Activated CD4-positive, alpha-beta T cell treated with anti-CD3 and anti-CD28 coated beads, Interleukin-2, amount 50 U/mL, for 24 hours (primary cell): ENCODE measurements around the gene ZNF326.
A peak's percentile ranks its signal among the peaks of the same experiment; 100 is the strongest.
"Not testable (repeated sequence)": the region's sequence is repeated elsewhere in the genome, so short reads cannot be mapped to it uniquely, and the experiment has no call there.

ENCODE experiments used
- DNase-seq, 2 donors: peaks; one replicate each; pipeline ENCODE4 v3.0.0-alpha.2; 2020; ENCODE audit warnings: low read depth in 1 of 2, low spot score in 1 of 2

Gene ZNF326

GRCh38 chr1:89965193-89965768, 29.6 kb upstream of the ZNF326 start:
- no peak for DNase-seq

DNA sequence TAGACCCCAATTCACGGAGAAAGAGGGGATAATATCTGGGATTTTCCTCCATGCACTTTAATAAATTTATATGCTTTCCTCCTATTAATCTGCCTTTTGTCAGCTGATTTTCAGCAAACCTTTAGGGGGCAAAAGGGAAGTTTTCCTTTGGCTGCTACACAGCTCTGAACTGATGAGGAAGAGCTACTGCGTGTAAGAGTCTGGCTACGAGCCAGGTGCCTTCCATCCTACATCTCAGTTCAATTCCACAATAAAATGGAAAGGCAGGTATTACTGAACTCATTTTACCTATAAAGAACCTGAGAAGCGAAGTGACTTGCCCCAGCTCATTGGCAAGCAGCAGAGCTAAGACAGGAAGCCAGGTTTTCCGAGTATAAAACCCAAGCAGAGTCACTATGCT, 28.3 kb upstream of the ZNF326 start:
- no peak for DNase-seq

DNA sequence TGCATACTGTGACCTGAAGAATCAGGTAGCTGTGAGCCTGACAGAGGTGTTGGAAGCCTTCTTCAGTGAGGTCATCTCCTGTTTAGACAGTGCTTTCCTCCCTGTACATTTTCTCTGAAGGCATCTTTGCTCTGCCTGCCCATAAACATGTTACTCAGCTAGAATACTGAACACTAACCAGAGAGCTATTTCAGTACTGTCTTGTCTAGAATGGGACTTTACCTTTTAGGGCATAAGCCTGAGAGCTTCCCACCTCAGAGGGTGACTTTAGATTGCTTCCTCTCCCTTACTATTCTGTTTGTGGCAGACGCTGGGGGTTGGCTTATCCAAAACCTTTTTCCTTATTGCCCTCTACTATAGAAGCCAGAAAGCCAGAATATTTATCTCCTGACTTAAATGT, 23.3 kb upstream of the ZNF326 start:
- no peak for DNase-seq

GRCh38 chr1:89972024-89972423, 22.9 kb upstream of the ZNF326 start:
- DNase-seq: no peak

DNA sequence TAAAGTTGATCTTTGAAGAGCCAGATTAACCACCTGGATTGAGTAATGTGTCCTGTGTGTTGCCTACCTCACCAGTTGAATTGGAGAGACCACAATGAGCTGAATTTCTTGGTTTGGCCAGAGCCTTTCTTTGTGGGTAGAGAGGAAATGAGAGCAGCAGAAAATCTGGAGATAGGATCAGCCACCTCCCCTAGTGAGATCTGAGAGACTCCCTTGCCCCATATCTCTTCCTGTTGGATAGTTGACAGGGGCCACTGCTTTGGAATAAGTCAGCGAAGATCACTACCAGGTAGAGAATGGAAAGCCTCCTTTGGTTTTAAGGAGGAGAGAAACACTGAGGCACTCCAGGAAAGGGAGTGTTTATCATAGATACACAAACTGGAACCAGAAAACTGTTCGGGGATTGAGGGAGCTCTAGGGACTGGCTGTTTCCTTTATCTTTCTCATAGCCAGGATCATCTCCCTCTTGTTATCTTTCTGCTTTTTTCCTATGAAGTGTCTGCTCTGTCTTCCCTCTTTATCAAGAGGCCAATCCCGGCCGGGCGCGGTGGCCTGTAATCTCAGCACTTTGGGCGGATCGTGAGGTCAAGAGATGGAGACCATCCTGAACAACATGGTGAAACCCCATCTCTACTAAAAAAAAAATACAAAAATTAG, 21.3 kb upstream of the ZNF326 start:
- no peak for DNase-seq

DNA sequence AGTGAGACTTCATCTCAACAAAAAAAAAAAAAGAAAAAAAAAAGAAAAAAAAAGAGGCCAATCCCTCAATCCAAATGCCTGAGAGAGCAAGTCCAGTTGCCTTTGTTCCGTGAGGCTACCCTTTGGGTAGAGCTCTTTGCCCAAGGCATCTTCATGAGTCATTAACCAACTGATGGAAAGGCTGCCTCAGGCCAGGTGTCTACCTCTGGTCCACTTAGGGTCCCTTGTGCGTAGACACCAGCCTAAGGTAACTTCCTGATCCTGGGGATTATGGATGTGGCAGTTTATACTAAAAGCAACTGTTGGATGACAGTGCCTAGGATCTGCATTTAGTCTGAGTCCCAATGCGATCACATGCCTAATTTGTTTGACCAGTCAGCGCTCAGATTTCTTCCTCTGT, 20.7 kb upstream of the ZNF326 start:
- no peak for DNase-seq

- no peak for DNase-seq
These were observed 20.0 kb upstream of the ZNF326 start for GRCh38 chr1:89974696-89975470.

DNA sequence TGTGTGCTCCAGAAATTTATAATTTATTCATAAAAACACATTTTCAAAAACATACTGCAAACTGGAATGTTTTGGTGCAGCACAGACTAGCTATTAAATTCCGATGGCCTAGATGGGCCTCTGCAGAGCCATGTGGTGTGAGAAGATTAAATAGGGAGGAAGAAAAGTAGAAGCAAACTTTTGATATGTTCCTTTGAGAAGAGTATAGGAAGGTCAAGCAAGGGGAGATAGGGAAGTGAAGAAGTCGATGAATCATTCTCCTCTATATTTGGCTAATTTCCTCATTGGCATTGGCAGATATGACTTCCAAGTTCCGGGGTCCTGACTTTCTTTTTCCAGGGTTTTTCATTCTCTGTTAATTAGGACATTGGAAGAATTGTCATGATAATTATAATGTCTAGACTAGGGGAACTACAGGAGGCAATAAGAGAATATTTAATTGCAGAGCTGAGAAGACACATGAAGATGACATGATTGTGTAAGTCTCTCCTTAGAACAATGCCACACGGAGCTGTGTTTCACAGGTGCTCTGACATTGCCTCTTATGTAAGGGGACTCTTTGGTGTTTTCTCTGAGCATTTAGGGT, 19.3 kb upstream of the ZNF326 start:
- no peak for DNase-seq

GRCh38 chr1:89978755-89979154, 16.2 kb upstream of the ZNF326 start:
- no peak for DNase-seq

DNA sequence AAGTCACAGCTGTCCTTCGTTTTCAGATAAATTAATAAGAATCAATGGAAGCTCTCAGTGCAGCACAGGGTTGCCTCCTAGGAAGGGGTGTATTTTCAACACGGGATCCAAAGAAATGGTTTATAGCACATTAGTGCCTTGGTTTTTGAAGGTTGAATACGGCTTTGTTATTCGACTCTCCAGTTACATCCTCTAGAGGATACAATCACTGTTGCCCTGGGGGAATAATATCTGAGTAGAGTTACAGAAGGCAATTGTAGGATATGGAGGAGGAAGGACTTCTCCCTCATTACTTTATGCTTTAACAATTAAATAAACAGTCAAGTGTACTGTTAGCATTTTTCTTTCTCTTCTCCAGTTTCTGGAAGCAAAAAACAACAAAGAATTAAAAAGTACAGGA, 14.3 kb upstream of the ZNF326 start:
- no peak for DNase-seq

- DNase-seq: not testable (repeated sequence)
These were observed 12.1 kb upstream of the ZNF326 start for GRCh38 chr1:89982846-89983245.

GRCh38 chr1:89984564-89985116, 10.3 kb upstream of the ZNF326 start:
- DNase-seq: not testable (repeated sequence)

DNA sequence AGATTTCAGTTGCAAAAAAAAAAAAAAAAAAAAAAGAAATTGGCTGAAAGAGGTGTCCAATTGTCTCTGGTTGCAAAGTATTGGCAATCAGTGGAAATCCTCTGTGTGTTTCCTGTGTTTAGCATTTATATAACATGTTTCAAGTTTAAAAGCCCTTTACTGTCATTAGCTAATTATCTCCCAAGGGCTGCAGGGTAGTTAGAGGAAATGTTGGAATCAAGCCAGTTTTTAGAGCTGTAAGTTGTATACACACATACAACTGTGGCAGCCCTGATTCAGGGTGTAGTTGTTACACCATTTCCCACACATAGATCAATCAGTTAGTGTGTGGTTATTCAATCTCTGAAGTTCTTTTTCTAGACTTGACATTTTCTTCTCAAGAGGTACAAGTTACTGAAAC, 8.9 kb upstream of the ZNF326 start:
- DNase-seq: no peak

- DNase-seq: peak in 1 of 2 donors; percentile 58
These were observed 7.6 kb upstream of the ZNF326 start for GRCh38 chr1:89987159-89987819.

DNA sequence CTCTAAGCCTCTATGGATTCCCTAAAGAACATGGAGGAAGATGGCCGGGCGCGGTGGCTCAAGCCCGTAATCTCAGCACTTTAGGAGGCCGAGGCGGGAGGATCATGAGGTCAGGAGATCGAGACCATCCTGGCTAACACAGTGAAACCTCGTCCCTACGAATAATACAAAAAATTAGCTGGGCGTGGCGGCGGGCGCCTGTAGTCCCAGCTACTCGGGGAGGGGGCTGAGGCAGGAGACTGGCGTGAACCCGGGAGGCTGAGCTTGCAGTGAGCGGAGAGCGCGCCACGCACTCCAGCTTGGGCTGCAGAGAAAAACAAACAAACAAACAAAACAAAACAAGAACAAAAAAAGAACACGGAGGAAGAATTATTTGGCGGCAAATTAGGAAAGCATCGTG, 5.8 kb upstream of the ZNF326 start:
- DNase-seq: no peak

GRCh38 chr1:89989799-89990198, 5.1 kb upstream of the ZNF326 start:
- DNase-seq: no peak

DNA sequence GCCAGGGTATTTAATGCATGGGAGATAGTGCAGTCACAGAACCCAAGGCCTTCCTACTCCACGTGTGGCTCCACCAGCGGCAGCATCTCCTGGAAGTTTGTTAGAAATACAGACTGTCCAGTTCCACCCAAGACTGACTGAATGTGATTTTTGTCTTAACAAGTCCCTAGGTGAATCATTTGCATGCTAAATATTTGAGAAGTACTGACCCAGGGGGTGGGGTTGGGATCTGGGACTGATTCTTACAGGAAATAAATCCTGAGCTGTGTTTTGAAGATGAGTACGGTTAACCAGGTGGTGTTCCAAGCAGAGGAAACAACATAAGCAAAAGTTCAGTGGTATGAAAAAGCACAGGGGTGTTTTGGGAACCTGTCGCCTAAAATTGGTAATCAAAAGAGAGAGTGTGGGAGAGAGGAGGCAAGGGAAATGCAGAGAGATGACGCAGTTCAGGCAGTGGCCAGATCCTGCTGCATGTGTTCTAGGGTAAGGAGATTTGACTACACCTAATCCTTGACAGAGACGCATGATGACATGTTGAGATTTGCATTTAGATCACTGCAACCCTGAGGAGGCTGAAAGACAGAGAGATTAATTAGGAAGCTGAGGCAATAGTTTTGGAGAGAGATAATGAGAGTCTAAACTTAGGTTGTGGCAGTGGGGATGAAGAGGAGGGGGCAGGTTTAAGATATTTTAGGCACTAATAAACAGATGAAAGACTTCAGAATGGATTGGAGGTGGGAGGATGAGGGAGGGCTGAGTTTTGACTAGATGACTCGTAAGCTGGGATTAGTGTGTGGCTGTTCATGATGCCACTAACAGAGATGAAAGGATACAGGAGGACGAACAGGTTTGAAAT, 3.7 kb upstream of the ZNF326 start:
- no peak for DNase-seq

DNA sequence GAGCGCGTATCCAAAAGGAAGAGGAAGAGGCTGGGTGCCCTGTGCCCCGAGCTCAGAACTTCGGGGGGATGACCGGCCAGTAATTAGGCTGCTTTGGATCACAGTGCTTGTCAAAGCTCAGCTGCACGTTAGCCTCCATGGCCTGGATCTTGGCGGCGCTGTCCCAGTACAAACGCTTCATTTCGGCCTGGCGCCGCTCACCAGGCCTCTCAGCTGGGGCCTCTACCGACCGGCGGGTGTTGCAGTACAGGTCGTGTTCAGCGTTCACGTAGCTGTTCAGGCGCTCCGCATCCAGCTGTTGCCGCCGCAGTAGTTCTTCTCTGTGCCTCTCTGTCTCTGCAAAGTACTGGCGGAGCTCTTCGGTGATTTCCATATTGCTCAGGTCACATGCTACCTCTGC, 1.4 kb upstream of the ZNF326 start:
- no peak for DNase-seq

- DNase-seq: no peak
These were observed 592 bp upstream of the ZNF326 start for GRCh38 chr1:89994231-89994804.
